Stimulated activated naive B cell treated with anti-CD40 and anti-IgM and Interleukin-4, amounts not matched to agents 10 μg/mL and 1 μg/mL and 100 μg/mL, for 72 hours (primary cell): ENCODE data around the gene PHOX2A.
"Not testable (repeated sequence)": the region's sequence is repeated elsewhere in the genome, so short reads cannot be mapped to it uniquely, and the experiment has no call there.

Experiments
- ATAC-seq, 2 donors: fragments of 150-1000 bp; cut with Tn5 transposase; replicated peaks; 2 replicates each; pipeline ENCODE4 v1.10.0; 2021; ENCODE audit warnings: moderate library complexity in 1 of 2
- DNase-seq: peaks from one replicate; pipeline ENCODE4 v3.0.0; 2021
- H3K27ac Mint-ChIP-seq: one replicate; pipeline ENCODE4 v1.8.0; 2022; ENCODE audit warnings: mild to moderate bottlenecking, mixed read lengths
- H3K27me3 Mint-ChIP-seq, 2 donors: one replicate each; pipeline ENCODE4 v1.8.0; 2022; ENCODE audit warnings: mixed read lengths in 2 of 2
- H3K36me3 Mint-ChIP-seq, 2 donors: one replicate each; pipeline ENCODE4 v1.8.0; 2022; ENCODE audit warnings: mixed read lengths in 2 of 2, mild to moderate bottlenecking in 1 of 2
- H3K4me1 Mint-ChIP-seq, 2 donors: one replicate each; pipeline ENCODE4 v1.8.0; 2022; ENCODE audit warnings: mixed read lengths in 2 of 2, mild to moderate bottlenecking in 1 of 2
- H3K4me3 Mint-ChIP-seq, 2 donors: one replicate each; pipeline ENCODE4 v1.8.0; 2022; ENCODE audit warnings: mild to moderate bottlenecking in 2 of 2, mixed read lengths in 2 of 2, moderate library complexity in 1 of 2
- H3K9me3 Mint-ChIP-seq, 2 donors: one replicate each; pipeline ENCODE4 v1.8.0; 2022; ENCODE audit warnings: mixed read lengths in 2 of 2, mild to moderate bottlenecking in 1 of 2

Gene PHOX2A

DNA sequence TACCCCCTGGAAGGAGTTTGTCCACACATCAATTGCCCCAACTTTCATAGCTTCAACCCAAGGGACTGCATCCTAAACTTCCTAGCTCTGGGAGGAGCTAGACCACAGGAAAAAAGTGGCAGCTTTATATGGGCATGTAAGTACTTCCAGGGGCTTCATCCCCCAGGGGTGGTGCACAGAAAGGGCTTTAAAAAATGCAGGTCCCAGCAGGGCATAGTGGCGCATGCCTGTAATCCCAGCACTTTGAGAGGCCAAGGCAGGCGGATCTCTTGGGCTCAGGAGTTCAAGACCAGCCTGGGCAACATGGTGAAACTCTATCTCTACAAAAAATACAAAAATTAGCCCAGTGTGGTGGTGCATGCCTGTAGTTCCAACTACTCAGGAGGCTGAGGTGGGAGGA is 37.2 kb downstream of the PHOX2A start:
- H3K27me3 Mint-ChIP-seq = peaks cover 16 to 17% of the 10 kb centered on the region in 2 donors
- H3K36me3 Mint-ChIP-seq = peaks cover 11 to 14% of the 10 kb centered on the region in 2 donors
- H3K27ac Mint-ChIP-seq, ATAC-seq, H3K4me3 Mint-ChIP-seq, DNase-seq: not testable (repeated sequence)
- H3K4me1 Mint-ChIP-seq = peaks cover 2 to 17% of the 10 kb centered on the region in 2 donors
- peaks cover 14 to 16% of the 10 kb centered on the region in 2 donors for H3K9me3 Mint-ChIP-seq

DNA sequence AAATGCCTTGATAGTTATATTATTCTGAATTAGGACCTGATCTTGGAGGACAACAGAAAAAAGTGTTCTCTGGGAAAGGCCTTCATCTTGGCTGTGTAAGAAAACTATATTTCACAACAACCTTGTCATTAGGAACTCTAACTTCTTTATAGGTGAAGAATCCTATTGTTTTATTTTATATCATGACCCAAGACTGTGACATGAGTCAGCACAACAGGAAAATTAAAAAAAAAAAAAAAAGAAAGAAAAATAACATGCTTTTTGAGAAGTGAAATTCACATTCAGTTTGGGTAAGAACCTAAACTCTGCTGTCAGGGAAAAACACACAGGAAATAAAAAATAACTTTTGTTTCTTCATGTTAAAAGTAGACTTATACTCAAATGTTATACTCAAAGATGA is 39.1 kb downstream of the PHOX2A start:
- DNase-seq (no peak), ATAC-seq (no peak)
- Mint-ChIP-seq H3K36me3 (peaks cover 11 to 12% of the 10 kb centered on the region in 2 donors), H3K4me3 (no peak overlapping the region), H3K27me3 (peaks cover 13% of the 10 kb centered on the region in 2 donors), H3K27ac (no peak overlapping the region), H3K4me1 (peaks cover 2 to 17% of the 10 kb centered on the region in 2 donors), H3K9me3 (peaks cover 12 to 13% of the 10 kb centered on the region in 2 donors)

DNA sequence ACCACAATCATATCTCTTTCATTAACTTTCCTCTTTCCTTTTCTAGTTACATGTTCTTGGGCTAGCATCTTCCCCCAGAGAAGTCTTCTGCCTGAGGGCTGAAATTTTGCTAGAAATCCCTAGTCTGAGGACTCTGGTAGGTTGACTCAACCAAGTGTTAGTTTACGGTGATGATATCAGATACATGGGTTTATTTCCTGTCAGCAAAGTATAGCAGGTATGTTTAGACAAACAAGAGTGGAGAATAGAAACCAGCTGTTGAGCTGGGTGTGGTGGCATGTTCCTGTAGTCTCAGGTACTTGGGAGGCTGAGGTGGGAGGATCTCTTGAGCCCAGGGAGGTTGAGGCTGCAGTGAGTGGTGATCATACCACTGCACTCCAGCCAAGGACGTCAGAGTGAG is 40.8 kb downstream of the PHOX2A start:
- ATAC-seq = no peak
- no peak overlapping the region for H3K4me3 Mint-ChIP-seq
- H3K36me3 Mint-ChIP-seq = no peaks in the 10 kb centered on the region
- H3K4me1 Mint-ChIP-seq = peaks cover 2 to 17% of the 10 kb centered on the region in 2 donors
- DNase-seq = no peak
- no peaks in the 10 kb centered on the region for H3K27me3 Mint-ChIP-seq
- no peak overlapping the region for H3K27ac Mint-ChIP-seq
- no peaks in the 10 kb centered on the region for H3K9me3 Mint-ChIP-seq

DNA sequence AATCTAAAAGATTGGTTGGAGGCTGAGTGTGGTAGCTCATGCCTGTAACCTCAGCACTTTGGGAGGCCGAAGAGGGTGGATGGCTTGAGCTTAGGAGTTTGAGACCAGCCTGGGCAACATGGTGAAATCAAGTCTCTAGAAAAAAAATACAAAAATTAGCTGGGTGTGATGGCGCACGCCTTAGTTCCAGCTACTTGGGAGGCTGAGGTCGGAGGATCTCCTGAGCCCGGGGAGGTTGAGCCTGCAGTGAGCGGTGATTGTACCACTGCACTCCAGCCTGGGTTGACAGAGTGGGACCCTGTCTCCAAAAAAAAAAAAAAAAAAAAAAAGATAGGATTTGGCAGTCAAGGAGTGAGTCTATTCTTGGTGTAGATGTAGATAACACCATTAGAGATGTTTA is 41.4 kb downstream of the PHOX2A start:
- H3K27ac Mint-ChIP-seq = no peak overlapping the region
- peaks cover 2 to 17% of the 10 kb centered on the region in 2 donors for H3K4me1 Mint-ChIP-seq
- no peaks in the 10 kb centered on the region for H3K36me3 Mint-ChIP-seq
- no peak overlapping the region for H3K4me3 Mint-ChIP-seq
- ATAC-seq (no peak), DNase-seq (no peak)
- no peaks in the 10 kb centered on the region for H3K27me3 Mint-ChIP-seq
- no peaks in the 10 kb centered on the region for H3K9me3 Mint-ChIP-seq

DNA sequence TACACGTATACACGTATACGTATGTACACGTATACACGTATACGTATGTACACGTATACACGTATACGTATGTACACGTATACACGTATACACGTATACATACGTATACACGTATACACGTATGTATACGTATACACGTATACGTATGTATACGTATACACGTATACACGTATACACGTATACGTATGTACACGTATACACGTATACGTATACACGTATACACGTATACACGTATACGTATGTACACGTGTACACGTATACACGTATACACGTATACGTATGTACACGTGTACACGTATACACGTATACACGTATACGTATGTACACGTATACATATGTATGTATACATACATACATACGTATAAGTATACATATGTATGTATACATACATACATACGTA is 42.5 kb downstream of the PHOX2A start:
- peaks cover 2 to 12% of the 10 kb centered on the region in 2 donors for H3K4me1 Mint-ChIP-seq
- DNase-seq, H3K27ac Mint-ChIP-seq, H3K9me3 Mint-ChIP-seq, H3K4me3 Mint-ChIP-seq, ATAC-seq, H3K27me3 Mint-ChIP-seq, H3K36me3 Mint-ChIP-seq: not testable (repeated sequence)

DNA sequence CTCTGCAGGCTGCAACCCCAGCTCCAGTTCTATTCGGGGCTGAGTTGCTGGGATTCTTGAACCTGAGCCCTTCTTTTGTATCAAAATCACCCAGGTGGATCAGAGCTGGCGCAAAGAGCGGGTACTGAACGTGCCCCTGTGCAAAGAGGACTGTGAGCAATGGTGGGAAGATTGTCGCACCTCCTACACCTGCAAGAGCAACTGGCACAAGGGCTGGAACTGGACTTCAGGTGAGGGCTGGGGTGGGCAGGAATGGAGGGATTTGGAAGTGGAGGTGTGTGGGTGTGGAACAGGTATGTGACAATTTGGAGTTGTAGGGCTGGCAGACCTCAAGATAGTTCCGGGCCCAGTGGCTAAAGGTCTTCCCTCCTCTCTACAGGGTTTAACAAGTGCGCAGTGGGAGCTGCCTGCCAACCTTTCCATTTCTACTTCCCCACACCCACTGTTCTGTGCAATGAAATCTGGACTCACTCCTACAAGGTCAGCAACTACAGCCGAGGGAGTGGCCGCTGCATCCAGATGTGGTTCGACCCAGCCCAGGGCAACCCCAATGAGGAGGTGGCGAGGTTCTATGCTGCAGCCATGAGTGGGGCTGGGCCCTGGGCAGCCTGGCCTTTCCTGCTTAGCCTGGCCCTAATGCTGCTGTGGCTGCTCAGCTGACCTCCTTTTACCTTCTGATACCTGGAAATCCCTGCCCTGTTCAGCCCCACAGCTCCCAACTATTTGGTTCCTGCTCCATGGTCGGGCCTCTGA is 48.3 kb downstream of the PHOX2A start:
- Mint-ChIP-seq H3K9me3 (no peaks in the 10 kb centered on the region), H3K4me3 (no peak overlapping the region), H3K4me1 (no peaks in the 10 kb centered on the region), H3K36me3 (no peaks in the 10 kb centered on the region), H3K27me3 (no peaks in the 10 kb centered on the region), H3K27ac (no peak overlapping the region)
- no peak for ATAC-seq
- DNase-seq = no peak

DNA sequence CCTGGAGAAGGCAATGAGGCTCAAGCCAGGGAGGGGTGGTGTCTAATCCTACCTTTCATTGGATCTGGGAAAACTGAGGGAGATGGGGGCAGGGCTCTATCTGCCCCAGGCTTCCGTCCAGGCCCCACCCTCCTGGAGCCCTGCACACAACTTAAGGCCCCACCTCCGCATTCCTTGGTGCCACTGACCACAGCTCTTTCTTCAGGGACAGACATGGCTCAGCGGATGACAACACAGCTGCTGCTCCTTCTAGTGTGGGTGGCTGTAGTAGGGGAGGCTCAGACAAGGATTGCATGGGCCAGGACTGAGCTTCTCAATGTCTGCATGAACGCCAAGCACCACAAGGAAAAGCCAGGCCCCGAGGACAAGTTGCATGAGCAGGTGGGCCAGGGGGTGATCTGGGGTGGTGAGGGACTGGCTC is 52.0 kb downstream of the PHOX2A start, which contains the start of gene FOLR1:
Gene FOLR1 (plus strand): TSS at position 180 of the 421 bp plus-strand sequence. CDS start 34 bp downstream, at position 214.
- no peaks in the 10 kb centered on the region for H3K9me3 Mint-ChIP-seq
- no peak for ATAC-seq

DNA sequence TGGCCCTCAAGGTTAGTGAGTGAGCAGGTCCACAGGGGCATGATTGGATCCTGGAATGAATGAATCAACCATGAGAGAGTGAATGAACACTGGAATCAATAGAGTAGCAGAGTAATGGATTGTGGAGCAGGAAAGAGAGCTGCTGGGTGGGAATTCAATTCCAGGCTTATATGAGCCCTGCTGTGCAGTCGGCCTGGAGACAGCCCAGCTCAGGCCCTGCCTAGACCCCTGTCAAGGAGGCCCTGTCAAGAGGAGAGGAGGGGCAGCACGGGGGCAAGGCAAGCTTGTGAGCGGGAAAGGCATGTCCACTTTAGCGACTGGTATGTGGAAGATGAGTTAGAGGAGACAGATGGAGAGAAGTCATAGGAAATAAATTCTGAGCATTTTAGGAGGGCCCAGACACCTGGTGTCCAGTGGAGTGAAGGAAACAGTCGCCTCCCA is 53.3 kb downstream of the PHOX2A start:
- Mint-ChIP-seq H3K27ac (no peak overlapping the region), H3K4me1 (no peaks in the 10 kb centered on the region), H3K9me3 (no peaks in the 10 kb centered on the region), H3K27me3 (no peaks in the 10 kb centered on the region), H3K36me3 (no peaks in the 10 kb centered on the region), H3K4me3 (no peak overlapping the region)
- DNase-seq = no peak
- ATAC-seq = no peak

More for the DNA sequence above, 52.0 kb downstream of the PHOX2A start, which contains the start of gene FOLR1:
- DNase-seq = no peak
- Mint-ChIP-seq H3K36me3 (no peaks in the 10 kb centered on the region), H3K27me3 (no peaks in the 10 kb centered on the region), H3K4me3 (no peak within 1 kb of the TSS), H3K4me1 (no peaks in the 10 kb centered on the region), H3K27ac (no peak within 1 kb of the TSS)

DNA sequence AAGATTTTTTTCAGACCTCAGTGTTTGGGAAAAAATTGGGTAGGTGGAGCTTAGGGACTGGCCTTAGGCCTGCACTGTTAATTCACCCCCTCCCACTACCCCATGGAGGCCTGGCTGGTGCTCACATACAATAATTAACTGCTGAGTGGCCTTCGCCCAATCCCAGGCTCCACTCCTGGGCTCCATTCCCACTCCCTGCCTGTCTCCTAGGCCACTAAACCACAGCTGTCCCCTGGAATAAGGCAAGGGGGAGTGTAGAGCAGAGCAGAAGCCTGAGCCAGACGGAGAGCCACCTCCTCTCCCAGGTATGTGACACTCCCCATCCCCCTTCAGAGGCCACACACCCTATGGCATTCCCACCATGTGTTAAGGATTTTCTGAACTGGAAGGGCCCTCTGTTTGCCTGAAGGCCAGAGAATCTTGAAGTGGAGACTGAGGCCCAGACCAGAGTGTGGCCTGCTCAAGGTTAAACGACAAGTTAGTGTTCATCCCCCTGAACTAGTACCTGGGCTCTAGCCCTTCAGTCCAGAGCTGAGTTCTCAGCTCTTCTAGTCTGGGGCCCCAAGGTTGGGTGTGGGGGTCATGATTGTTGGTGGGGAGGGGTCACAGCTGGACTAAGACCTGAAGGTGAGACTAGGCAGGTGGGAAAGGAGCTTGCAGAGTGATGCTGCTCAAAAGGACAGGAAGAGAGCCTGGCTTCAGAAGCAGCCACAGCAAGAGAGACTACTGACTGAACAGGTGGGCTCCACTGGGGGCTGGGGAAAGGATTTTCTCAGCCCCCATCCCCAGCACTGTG is 54.3 kb downstream of the PHOX2A start:
- ATAC-seq (no peak), DNase-seq (no peak)
- H3K4me1 Mint-ChIP-seq = no peaks in the 10 kb centered on the region
- no peaks in the 10 kb centered on the region for H3K9me3 Mint-ChIP-seq
- no peaks in the 10 kb centered on the region for H3K27me3 Mint-ChIP-seq
- no peak overlapping the region for H3K27ac Mint-ChIP-seq
- no peak overlapping the region for H3K4me3 Mint-ChIP-seq
- H3K36me3 Mint-ChIP-seq = no peaks in the 10 kb centered on the region
